ENCODE measurements around the gene HK1. TPM values are rescaled to one million over a fixed set of nuclear protein-coding genes. Genes with fewer than 3 reads are reported as not detected.

Gene HK1
- total RNA-seq = 10 to 100 TPM; 27.3 to 54.0 (median 30.1) TPM

DNA sequence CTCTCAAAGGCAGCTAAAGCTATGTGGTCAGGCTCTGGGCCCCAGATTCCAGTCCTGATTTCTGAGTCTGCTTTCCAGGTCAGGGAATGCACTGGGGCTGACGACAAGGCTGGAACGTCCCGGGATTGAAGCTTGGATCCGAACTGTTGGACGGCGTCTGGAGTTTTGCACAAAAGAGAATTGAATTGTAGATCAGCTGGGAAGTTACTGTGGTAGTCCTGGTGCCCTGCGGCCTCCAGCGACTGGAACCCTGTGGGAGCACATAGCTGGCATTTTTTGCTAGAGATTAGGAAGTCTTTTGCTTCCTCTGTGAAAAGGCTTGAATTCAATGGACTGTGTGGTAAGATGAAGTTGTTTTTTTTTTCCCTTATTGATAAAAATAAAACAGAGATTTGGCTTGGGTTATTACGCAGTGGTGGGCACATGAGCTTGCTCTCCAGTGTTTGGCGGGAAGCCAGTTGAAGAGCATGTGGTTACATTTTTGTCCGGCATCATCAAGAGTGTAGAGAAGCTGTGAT, at the start of gene HK1:
HK1 (plus strand) TSS at position 51 of the 518 bp plus-strand sequence.
- DNase-seq (ENCODE audit: low spot score in 2 of 2) = no peak
- H3K36me3 ChIP-seq = no peaks in the 10 kb centered on the region
- peak within 1 kb of the TSS in 2 of 4 donors; percentile 46 to 82 for H3K27ac ChIP-seq
- peaks cover 0 to 13% (median 0%) of the 10 kb centered on the region in 4 donors for H3K4me1 ChIP-seq
- H3K9me3 ChIP-seq = no peaks in the 10 kb centered on the region
- H3K27me3 ChIP-seq = no peaks in the 10 kb centered on the region
- 22 to 36% methylated on average over 11 of the region's 11 CpGs for WGBS, 2 donors
- no peak for TF ChIP-seq EP300 (IDR thresholded peaks at IDR 0.05)
- TF ChIP-seq, protein P1, sequence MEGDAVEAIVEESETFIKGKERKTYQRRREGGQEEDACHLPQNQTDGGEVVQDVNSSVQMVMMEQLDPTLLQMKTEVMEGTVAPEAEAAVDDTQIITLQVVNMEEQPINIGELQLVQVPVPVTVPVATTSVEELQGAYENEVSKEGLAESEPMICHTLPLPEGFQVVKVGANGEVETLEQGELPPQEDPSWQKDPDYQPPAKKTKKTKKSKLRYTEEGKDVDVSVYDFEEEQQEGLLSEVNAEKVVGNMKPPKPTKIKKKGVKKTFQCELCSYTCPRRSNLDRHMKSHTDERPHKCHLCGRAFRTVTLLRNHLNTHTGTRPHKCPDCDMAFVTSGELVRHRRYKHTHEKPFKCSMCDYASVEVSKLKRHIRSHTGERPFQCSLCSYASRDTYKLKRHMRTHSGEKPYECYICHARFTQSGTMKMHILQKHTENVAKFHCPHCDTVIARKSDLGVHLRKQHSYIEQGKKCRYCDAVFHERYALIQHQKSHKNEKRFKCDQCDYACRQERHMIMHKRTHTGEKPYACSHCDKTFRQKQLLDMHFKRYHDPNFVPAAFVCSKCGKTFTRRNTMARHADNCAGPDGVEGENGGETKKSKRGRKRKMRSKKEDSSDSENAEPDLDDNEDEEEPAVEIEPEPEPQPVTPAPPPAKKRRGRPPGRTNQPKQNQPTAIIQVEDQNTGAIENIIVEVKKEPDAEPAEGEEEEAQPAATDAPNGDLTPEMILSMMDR (IDR thresholded peaks at IDR 0.05) = no peak
- no peak for TF ChIP-seq POLR2A (IDR thresholded peaks at IDR 0.05)
- H3K4me3 ChIP-seq = no peak within 1 kb of the TSS

GRCh38 chr10:69229616-69229916, 48.7 kb upstream of the HK1 start:
- Histone ChIP-seq H3K4me1 (peaks cover 0 to 12% (median 5%) of the 10 kb centered on the region in 4 donors), H3K27me3 (no peaks in the 10 kb centered on the region), H3K9me3 (no peaks in the 10 kb centered on the region), H3K27ac (peak overlapping the region in 1 of 4 donors; percentile 75), H3K4me3 (no peak overlapping the region), H3K36me3 (no peaks in the 10 kb centered on the region)
- 80 to 88% methylated on average over 8 of the region's 8 CpGs for WGBS, 2 donors
- no peak for TF ChIP-seq EP300 (IDR thresholded peaks at IDR 0.05)
- TF ChIP-seq POLR2A (IDR thresholded peaks at IDR 0.05) = no peak
- TF ChIP-seq, protein P1 (IDR thresholded peaks at IDR 0.05) = no peak
- DNase-seq (ENCODE audit: low spot score in 2 of 2) = no peak

DNA sequence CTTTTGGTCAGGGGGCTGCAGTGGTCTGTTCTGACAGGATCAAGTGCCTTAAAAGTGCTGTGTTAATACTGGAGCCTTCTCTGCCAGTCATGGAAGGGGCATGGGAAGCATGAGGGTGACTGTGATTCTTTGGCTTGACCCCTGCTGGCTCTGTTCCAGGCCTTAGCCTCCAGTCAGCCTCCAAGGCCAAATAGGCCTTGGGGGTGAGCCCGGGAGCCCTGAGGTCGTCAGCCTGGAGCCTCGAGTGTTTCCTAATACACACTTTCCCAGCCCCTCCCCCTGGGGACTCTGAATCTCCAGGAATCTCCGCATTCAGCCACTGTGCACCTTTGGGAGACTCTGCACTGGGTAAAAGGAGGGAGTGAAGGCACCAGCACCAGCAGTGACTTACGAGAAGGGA, 48.2 kb upstream of the HK1 start:
- WGBS, 2 donors = 44 to 58% methylated on average over 3 to 5 of the region's 5 CpGs
- TF ChIP-seq POLR2A (IDR thresholded peaks at IDR 0.05) (no peak), EP300 (IDR thresholded peaks at IDR 0.05) (no peak)
- DNase-seq (ENCODE audit: low spot score in 2 of 2) = no peak
- Histone ChIP-seq H3K27ac (peak overlapping the region in 1 of 4 donors; percentile 75), H3K4me3 (no peak overlapping the region), H3K9me3 (no peaks in the 10 kb centered on the region), H3K27me3 (no peaks in the 10 kb centered on the region), H3K36me3 (no peaks in the 10 kb centered on the region), H3K4me1 (peaks cover 0 to 12% (median 5%) of the 10 kb centered on the region in 4 donors)

GRCh38 chr10:69232252-69232651, 46.0 kb upstream of the HK1 start:
- Histone ChIP-seq H3K4me1 (peaks cover 0 to 12% (median 5%) of the 10 kb centered on the region in 4 donors), H3K27me3 (no peaks in the 10 kb centered on the region), H3K4me3 (no peak overlapping the region), H3K9me3 (no peaks in the 10 kb centered on the region), H3K36me3 (no peaks in the 10 kb centered on the region), H3K27ac (no peak overlapping the region)
- 60 to 71% methylated on average over 9 of the region's 9 CpGs for WGBS, 2 donors
- no peak for DNase-seq (ENCODE audit: low spot score in 2 of 2)
- TF ChIP-seq, protein P1 (IDR thresholded peaks at IDR 0.05) = no peak
- TF ChIP-seq POLR2A (IDR thresholded peaks at IDR 0.05) (no peak), EP300 (IDR thresholded peaks at IDR 0.05) (no peak)

GRCh38 chr10:69232736-69233480, 45.4 kb upstream of the HK1 start:
- Histone ChIP-seq H3K27ac (no peak overlapping the region), H3K4me1 (peaks cover 0 to 14% (median 6%) of the 10 kb centered on the region in 4 donors), H3K27me3 (no peaks in the 10 kb centered on the region), H3K4me3 (no peak overlapping the region), H3K36me3 (no peaks in the 10 kb centered on the region), H3K9me3 (no peaks in the 10 kb centered on the region)
- TF ChIP-seq, protein P1 (IDR thresholded peaks at IDR 0.05) = no peak
- TF ChIP-seq EP300 (IDR thresholded peaks at IDR 0.05) (no peak), POLR2A (IDR thresholded peaks at IDR 0.05) (no peak)
- WGBS, 2 donors = 81 to 84% methylated on average over 22 of the region's 22 CpGs
- DNase-seq (ENCODE audit: low spot score in 2 of 2) = no peak

All from tibial nerve (tissue), 4 donors.